ACC112 (cell line): ENCODE results near the gene MED4.

Experiments used
- H2AFZ ChIP-seq: fragments of 200-600 bp; sonication (generic); one replicate; pipeline ENCODE4 v1.6.0; 2017; ENCODE audit warnings: antibody characterized with exemption, low read length; ENCODE audit not compliant: unreplicated experiment
- H3K27ac ChIP-seq: fragments of 200-600 bp; sonication (generic); 2 replicates; pipeline ENCODE4 v1.5.1; 2014; ENCODE audit warnings: low read depth, mild to moderate bottlenecking, antibody characterized with exemption, low read length, moderate library complexity
- H3K27me3 ChIP-seq: fragments of 200-600 bp; sonication (generic); 2 replicates; pipeline ENCODE4 v1.6.1; 2014; ENCODE audit warnings: mild to moderate bottlenecking, antibody characterized with exemption, low read length, moderate library complexity, mixed read lengths; ENCODE audit not compliant: insufficient read depth
- H3K36me3 ChIP-seq: fragments of 200-600 bp; sonication (generic); 2 replicates; pipeline ENCODE4 v1.6.1; 2016; ENCODE audit warnings: mild to moderate bottlenecking, antibody characterized with exemption, low read length, moderate library complexity, mixed read lengths; ENCODE audit not compliant: insufficient read depth
- H3K4me1 ChIP-seq: fragments of 200-600 bp; sonication (generic); one replicate; pipeline ENCODE4 v1.6.1; 2016; ENCODE audit warnings: low read length, mixed read lengths; ENCODE audit not compliant: insufficient read depth, unreplicated experiment, control insufficient read depth
- H3K4me3 ChIP-seq: fragments of 200-600 bp; sonication (generic); 2 replicates; pipeline ENCODE4 v1.5.1; 2014; ENCODE audit warnings: mild to moderate bottlenecking, low read depth, low read length
- H3K79me2 ChIP-seq: fragments of 200-600 bp; sonication (generic); one replicate; pipeline ENCODE4 v1.6.0; 2016; ENCODE audit warnings: low read length; ENCODE audit not compliant: control insufficient read depth, unreplicated experiment, insufficient read depth

Gene MED4

DNA sequence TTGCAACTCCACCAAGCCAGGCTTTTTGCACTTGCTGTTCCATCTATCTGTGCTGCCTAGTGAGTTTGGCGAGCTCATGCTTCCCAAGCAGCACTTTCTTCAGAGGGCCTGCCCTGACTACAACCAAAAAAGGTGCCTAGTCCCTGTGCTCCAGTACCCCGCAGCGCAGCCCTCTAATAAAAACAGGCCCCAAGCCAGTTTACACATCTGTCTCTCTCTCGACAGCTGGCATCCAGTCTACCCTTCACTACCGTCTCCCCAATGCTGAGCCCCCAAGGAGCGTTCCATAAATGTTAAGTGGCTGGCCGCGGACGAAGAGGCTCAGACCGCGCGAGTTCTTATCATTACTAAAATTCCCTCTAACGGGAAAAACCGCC, 512 bp downstream of the MED4 start:
- no peaks in the 10 kb centered on the region for H3K27me3 ChIP-seq
- no peaks in the 10 kb centered on the region for H3K36me3 ChIP-seq
- peaks cover 54% of the 10 kb centered on the region for H3K79me2 ChIP-seq
- peak overlapping the region; percentile 77 for H2AFZ ChIP-seq
- H3K27ac ChIP-seq, result peak overlapping the region; percentile 22; the same call in 1 of the 2 replicates
- peaks cover 8% of the 10 kb centered on the region for H3K4me1 ChIP-seq
- peak overlapping the region; percentile 97 for H3K4me3 ChIP-seq

DNA sequence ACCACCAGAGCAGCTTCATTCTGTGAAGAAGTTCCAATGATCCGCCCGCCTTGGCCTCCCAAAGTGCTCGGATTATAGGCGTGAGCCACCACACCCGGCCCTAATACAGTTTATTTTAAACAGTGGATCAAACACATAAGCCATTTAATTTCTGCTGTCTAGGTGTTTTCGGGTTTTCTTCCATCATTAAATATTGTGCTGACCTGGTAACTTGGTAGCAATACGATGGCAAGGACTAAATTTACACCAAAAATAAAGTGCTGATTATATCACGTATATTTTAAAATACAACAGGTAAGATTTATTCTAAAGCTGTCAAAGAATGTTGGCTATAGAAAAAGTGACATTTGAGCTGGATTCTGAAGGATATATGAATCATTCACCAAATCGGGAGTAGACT, 1.3 kb downstream of the MED4 start:
- Histone ChIP-seq H3K27me3 (no peaks in the 10 kb centered on the region), H3K36me3 (no peaks in the 10 kb centered on the region), H3K79me2 (peaks cover 61% of the 10 kb centered on the region), H3K27ac (no peak overlapping the region), H3K4me3 (peak overlapping the region; percentile 97), H3K4me1 (peaks cover 8% of the 10 kb centered on the region), H2AFZ (no peak overlapping the region)

DNA sequence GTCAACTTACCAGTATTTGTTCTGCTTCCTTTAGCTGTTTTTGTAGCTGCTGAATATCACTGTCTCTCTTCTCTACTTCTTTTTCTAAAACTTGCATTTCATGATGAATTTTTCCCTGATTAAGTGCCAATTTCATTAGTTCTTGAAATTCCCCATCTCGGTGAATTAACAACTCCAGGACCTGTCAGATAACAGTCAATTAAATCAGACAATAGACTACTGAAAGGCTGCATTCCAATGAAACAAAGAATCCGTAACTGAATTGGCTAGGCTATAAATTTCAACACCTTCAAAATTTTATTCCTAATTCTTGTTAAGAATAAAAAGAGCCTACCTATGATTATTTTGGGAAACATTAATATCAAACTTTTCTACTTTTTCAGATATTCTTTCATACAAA, 8.6 kb downstream of the MED4 start:
- Histone ChIP-seq H3K27ac (no peak overlapping the region), H3K36me3 (0 out of 2 replicates have a peak, but pooled peaks cover 8% of the 10 kb centered on the region)

DNA sequence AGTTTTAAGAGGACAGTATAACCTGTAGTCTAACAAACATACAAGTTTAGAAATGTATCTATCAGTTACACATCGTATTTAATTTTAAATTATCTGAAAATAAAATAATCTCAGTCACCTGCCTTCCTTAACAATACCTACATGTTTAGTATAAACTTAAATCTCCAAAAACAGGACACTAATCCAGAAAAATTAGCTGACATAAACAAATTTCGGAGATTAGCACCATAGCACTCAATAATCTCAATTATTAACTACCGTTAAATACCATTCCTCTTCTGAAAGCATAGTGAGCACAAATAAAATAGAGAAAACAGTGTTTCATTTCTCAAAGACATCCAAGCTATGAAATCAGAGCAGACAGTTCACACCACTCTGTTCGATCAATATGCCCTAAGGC, 13.2 kb downstream of the MED4 start:
- Histone ChIP-seq H2AFZ (no peak overlapping the region), H3K27ac (no peak overlapping the region), H3K27me3 (no peaks in the 10 kb centered on the region), H3K79me2 (peaks cover 11% of the 10 kb centered on the region), H3K4me1 (no peaks in the 10 kb centered on the region), H3K36me3 (peaks cover 34% of the 10 kb centered on the region), H3K4me3 (no peak overlapping the region)

More for the DNA sequence above, 8.6 kb downstream of the MED4 start:
- Histone ChIP-seq H2AFZ (no peak overlapping the region), H3K4me1 (no peaks in the 10 kb centered on the region), H3K79me2 (peaks cover 44% of the 10 kb centered on the region), H3K4me3 (no peak overlapping the region), H3K27me3 (no peaks in the 10 kb centered on the region)

DNA sequence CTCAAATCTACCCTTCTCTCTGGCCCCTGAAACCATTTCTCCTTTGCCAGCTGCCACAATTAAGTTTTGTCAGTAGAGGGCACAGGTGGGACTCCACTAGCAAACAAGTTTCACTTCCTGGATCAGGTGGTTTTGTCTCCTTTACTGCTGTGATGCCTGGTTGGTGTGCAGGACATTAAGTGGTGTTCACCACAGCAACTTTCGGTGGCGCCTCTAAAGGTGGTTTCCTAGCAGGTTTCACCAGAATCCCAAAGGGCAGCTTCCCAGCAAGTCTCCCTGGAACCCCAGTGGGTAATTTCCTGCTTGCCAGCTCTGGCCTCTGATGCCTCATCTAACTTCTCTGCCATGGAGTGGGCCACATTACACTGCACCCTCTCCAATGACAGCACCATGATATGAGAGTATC, 16.6 kb downstream of the MED4 start:
- peaks cover 60% of the 10 kb centered on the region for H3K36me3 ChIP-seq
- no peak overlapping the region for H2AFZ ChIP-seq
- H3K27ac ChIP-seq, result no peak overlapping the region
- H3K79me2 ChIP-seq, result no peaks in the 10 kb centered on the region
- no peaks in the 10 kb centered on the region for H3K4me1 ChIP-seq
- H3K27me3 ChIP-seq, result no peaks in the 10 kb centered on the region
- no peak overlapping the region for H3K4me3 ChIP-seq

DNA sequence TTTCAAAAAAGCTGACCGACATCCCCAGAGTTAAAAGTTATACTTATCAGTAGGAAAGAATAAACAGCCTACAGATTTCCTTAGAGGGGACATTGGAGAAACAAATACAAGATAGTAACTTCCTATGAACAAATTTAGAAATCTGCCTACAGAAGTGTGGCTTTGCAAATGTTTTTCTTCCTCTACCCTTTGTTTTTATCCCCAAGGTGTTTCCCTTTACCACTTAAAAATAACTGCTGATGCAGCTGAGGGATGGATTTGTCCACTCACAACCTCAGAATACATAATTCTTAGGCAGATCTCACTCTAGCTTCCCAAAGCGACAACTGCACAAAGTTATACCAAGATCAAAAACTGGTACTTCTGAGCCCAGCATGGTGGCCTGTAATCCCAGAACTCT, 20.9 kb downstream of the MED4 start:
- Histone ChIP-seq H3K27me3 (no peaks in the 10 kb centered on the region), H3K36me3 (peaks cover 91% of the 10 kb centered on the region), H3K27ac (no peak overlapping the region), H3K79me2 (no peaks in the 10 kb centered on the region), H2AFZ (no peak overlapping the region), H3K4me3 (no peak overlapping the region), H3K4me1 (no peaks in the 10 kb centered on the region)

DNA sequence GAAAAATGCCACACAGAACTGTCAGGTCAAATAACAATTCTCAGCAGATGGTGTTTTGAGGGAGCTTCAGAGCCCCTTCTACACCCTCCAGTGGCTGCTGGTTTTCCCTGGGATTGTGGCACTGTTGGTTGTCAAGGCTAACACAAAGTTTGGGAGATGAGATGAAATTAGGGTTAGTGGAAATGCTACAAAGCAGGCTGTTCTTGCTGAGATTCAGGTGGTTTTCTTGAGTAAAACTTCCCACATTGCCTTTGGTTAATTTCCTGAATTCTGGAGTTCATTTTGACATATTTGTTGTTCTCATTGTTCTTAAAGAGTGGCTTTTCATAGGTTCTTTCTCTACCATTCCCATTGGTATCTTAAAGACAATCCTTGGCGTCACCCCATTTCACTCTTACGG, 22.1 kb downstream of the MED4 start:
- Histone ChIP-seq H3K4me3 (no peak overlapping the region), H3K79me2 (no peaks in the 10 kb centered on the region), H3K27ac (no peak overlapping the region), H3K4me1 (no peaks in the 10 kb centered on the region), H3K36me3 (peaks cover 94% of the 10 kb centered on the region), H2AFZ (no peak overlapping the region), H3K27me3 (no peaks in the 10 kb centered on the region)

DNA sequence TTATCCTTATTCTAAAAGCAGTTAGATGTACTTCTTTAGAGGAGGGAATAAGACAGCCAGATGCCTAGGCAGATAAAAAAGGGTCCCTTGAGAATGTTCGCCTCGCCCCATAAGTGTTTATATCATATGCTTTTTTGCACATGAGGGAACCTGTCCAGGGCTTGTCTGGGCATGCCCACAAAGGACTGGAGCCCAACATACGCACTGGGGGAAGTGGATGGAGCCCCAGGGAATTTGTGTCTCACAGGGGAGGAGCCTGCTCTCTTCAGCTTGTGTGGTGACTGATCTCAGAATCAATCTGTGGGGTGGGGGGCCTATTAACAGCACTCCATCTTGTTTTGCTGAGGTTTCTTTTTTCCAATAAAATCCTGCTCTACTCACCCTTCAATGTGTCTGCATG, 22.6 kb downstream of the MED4 start:
- no peak overlapping the region for H3K27ac ChIP-seq
- no peak overlapping the region for H3K4me3 ChIP-seq
- peaks cover 96% of the 10 kb centered on the region for H3K36me3 ChIP-seq

DNA sequence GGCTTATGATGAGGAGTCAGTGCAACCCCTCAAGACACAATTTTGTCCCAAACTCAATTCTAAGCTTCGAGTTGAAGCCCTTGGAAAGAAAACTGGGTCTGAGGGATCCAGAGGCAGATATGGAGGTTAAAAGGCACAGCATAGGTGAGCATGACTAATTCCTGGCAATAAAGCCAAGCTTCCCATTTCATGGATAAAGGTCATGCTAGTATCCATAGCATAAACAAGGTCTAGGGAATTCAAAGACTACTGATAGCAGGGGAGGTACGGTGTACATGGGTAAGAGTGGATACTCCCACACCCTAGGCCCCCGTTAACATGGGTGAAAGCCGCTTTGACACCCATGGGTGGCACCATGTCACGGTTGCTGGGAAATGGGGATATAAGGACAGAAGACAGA, 24.0 kb downstream of the MED4 start:
- Histone ChIP-seq H2AFZ (no peak overlapping the region), H3K27ac (no peak overlapping the region), H3K36me3 (peaks cover 93% of the 10 kb centered on the region), H3K4me3 (no peak overlapping the region), H3K79me2 (no peaks in the 10 kb centered on the region), H3K27me3 (no peaks in the 10 kb centered on the region), H3K4me1 (no peaks in the 10 kb centered on the region)

More for the DNA sequence above, 22.6 kb downstream of the MED4 start:
- Histone ChIP-seq H3K79me2 (no peaks in the 10 kb centered on the region), H3K4me1 (no peaks in the 10 kb centered on the region), H2AFZ (no peak overlapping the region), H3K27me3 (no peaks in the 10 kb centered on the region)

DNA sequence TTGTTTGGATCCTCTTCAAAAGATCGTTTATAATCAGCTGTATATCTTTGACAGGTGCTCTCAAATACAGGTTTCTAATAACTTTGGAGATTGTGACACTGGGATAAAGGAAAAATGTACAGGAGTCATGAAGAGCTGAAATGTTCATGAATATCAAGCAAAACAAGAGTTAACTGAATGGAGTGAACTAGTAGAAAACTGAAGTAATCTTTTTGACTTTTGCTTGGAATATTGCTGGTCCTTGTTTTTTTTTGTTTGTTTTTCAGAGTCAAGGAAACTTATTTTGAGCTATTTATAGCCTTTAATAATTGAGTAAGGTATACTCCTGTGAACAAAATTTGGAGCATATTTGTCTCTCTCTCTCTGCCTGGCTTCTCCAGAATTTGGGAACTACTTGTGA, 25.3 kb downstream of the MED4 start:
- H3K4me1 ChIP-seq, result no peaks in the 10 kb centered on the region
- H3K36me3 ChIP-seq, result peaks cover 84% of the 10 kb centered on the region
- H3K4me3 ChIP-seq, result no peak overlapping the region

DNA sequence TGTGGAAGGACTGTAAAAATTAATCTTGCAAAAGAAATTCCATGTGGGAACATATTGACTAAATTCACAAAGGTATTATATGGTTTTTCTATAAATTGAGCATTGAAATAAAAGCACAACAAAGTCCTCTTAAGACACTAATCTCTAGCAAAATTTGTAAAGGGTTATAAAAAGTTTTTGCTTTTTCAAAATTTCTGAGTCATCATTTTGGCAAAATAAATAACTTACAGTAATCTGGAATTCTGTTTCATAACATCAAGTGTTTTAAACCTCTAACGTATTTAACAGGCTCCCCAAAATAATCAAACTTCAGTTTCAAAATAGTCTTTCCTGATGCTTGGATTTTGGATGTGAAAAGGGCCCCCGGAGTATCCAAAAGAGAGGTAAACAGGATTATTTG, 26.0 kb downstream of the MED4 start:
- Histone ChIP-seq H3K79me2 (no peaks in the 10 kb centered on the region), H2AFZ (no peak overlapping the region), H3K27me3 (no peaks in the 10 kb centered on the region), H3K36me3 (peaks cover 78% of the 10 kb centered on the region), H3K4me1 (no peaks in the 10 kb centered on the region), H3K27ac (no peak overlapping the region), H3K4me3 (no peak overlapping the region)

More for the DNA sequence above, 25.3 kb downstream of the MED4 start:
- no peaks in the 10 kb centered on the region for H3K27me3 ChIP-seq
- no peak overlapping the region for H2AFZ ChIP-seq
- H3K79me2 ChIP-seq, result no peaks in the 10 kb centered on the region
- no peak overlapping the region for H3K27ac ChIP-seq
